Epidermal melanocyte (primary cell): Measurements from ENCODE around the gene COL16A1.

Source experiments
- DNase-seq: peaks from one replicate; pipeline ENCODE4 v3.0.0; 2011; ENCODE audit warnings: low spot score; ENCODE audit not compliant: insufficient read length

COL16A1 gene

GRCh38 chr1:31703431-31704270 is at the start of gene COL16A1:
TSS of gene COL16A1 (minus strand) at chr1:31704017. CDS start at chr1:31702193, 1,824 bp downstream.
- DNase-seq: peak; percentile 60

- no peak for DNase-seq
Measured at GRCh38 chr1:31752952-31753475, 49.2 kb upstream of the COL16A1 start.

- no peak for DNase-seq
Measured at GRCh38 chr1:31752258-31752657, 48.4 kb upstream of the COL16A1 start.

GRCh38 chr1:31751822-31752241 is 48.0 kb upstream of the COL16A1 start:
- no peak for DNase-seq

- DNase-seq: no peak
Measured at GRCh38 chr1:31750858-31751510, 47.2 kb upstream of the COL16A1 start.

GRCh38 chr1:31749785-31750735 is 46.2 kb upstream of the COL16A1 start:
- DNase-seq: no peak

GRCh38 chr1:31748365-31748764 is 44.5 kb upstream of the COL16A1 start:
- DNase-seq: no peak

- DNase-seq: no peak
Measured at GRCh38 chr1:31747304-31747703, 43.5 kb upstream of the COL16A1 start.

GRCh38 chr1:31746687-31747086 is 42.9 kb upstream of the COL16A1 start:
- no peak for DNase-seq

GRCh38 chr1:31745946-31746670 is 42.3 kb upstream of the COL16A1 start:
- DNase-seq: no peak

GRCh38 chr1:31745096-31745945 is 41.5 kb upstream of the COL16A1 start:
- peak; percentile 89 for DNase-seq

- DNase-seq: no peak
Measured at GRCh38 chr1:31744165-31744888, 40.5 kb upstream of the COL16A1 start.

GRCh38 chr1:31742462-31743212 is 38.8 kb upstream of the COL16A1 start:
- DNase-seq: no peak

- DNase-seq: no peak
Measured at GRCh38 chr1:31739346-31739745, 35.5 kb upstream of the COL16A1 start.

GRCh38 chr1:31736675-31737074 is 32.9 kb upstream of the COL16A1 start:
- DNase-seq: no peak

GRCh38 chr1:31735571-31735970 is 31.8 kb upstream of the COL16A1 start:
- no peak for DNase-seq

- DNase-seq: no peak
Measured at GRCh38 chr1:31734582-31735107, 30.8 kb upstream of the COL16A1 start.
